HL-60/S4 treated with retinoic acid at 250 ng/mL for 4 days and 3 days (cell line): ENCODE results near the gene FAM124B.

Experiments used
- in situ Hi-C: fragments of 300-500 bp; cut with MboI; formaldehyde crosslinking; loops from 2 replicates; pipeline ENCODE4 v1.7.0; 2022; ENCODE audit warnings: low sequenced_read_pairs

The FAM124B gene

GRCh38 chr2:224401641-224402342, at the start of gene FAM124B:
Gene FAM124B (minus strand): TSS chr2:224402107. CDS start chr2:224401768, 339 bp downstream.
- in situ Hi-C loops, result no loop called here

DNA sequence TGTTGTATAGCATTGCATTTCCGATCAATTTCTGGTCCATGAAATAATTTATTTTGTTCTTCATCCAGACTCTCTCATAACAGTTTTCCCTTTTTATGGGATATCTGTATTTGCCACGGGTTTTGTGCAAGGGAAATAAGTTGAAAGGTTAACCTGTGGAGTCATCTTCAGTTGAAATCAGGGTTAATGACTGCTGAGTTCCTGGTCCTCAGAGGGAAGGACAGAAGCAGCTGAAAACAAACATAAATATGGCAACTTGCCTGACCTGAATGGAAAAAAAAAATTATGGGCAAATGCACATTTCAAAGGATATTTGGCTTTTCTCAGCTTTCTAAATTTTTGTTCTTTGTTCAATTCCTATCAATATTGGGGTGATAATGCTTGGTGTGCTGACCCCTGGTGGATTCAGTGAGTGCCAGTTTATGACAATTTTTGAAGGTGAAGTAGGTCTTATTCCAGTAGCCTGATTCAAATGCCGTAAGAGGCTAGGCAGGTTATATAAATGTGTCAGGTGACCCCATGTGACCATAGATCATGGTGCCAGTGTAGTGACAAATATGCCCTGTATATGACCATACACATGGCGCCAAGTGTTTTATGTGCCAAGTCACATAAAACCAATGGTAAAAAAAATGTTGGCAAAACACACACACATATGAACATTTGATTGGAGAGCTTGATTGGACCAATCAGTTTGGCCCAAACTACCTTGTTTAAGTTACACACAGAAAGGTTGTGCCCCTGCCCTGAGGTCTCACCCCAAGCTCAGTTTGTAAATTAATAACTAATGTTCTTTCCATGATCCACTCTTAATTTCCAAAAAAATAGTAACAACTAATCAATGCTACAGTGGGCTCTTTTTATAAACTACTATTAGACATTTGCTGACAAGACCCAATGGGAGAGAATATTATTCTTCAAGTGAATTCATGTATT, 47.6 kb upstream of the FAM124B start:
- in situ Hi-C loops, result loop anchor here (10.0 kb wide), 1 partner anchor 75 kb away; no protein-coding TSS in a partner anchor

DNA sequence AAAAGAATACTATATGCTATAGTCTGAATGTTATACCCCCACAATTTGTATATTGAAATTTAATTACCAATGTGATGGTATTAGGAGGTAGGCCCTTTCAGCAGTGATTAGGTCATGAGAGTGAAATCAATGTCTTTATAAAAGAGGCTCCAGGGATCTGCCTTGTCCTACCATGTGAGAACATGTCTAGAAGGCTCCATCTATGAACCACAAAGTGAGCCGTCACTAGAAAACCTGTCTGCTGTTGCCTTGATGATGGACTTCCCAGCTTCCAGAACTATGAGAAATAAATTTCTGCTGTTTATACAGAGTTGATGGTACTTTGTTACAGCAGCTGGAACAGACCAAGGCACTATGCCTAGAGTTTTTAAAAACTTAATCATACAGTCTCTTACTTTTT, 46.3 kb upstream of the FAM124B start:
- in situ Hi-C loops, result loop anchor here (10.0 kb wide), 1 partner anchor 73 kb away; no protein-coding TSS in a partner anchor

DNA sequence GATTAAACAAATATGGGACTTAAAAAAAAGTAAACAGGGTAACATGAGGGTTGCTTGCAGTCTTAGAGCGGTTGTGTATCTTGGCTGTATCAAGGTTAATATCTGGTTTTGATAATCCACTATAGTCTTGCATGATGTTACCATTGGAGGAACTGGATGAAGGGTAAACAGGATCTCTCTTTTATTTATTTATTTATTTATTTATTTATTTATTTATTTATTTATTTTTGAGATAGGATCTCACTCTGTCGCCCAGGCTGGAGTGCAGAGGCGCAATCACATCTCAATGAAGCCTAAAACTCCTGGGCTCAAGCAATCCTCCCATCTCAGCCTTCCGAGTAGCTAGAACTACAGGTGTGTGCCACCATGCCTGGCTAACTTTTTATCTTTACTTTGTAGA, 42.9 kb upstream of the FAM124B start:
- in situ Hi-C loops, result loop anchor here (10.0 kb wide), 1 partner anchor 70 kb away; no protein-coding TSS in a partner anchor

DNA sequence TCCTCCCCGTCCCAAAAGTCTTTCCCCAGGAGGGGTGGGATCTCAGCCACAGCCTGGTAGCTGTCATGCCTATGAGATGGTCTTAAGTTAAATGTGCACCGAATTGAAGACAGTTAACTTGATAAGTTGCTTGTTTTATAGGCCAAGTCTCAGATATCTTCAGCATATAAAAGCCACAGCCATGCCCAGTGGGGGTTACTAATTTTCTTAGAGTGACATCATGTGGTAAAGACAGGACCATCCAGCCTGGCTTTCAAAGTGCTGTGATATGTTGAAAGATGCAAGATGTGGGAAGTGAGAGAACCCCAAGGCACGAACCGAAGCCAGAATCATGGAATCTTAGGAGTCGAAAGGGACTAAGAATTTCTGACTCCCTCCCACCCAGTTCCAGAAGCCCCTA, 42.1 kb upstream of the FAM124B start:
- in situ Hi-C loops, result loop anchor here (10.0 kb wide), 1 partner anchor 69 kb away; no protein-coding TSS in a partner anchor

DNA sequence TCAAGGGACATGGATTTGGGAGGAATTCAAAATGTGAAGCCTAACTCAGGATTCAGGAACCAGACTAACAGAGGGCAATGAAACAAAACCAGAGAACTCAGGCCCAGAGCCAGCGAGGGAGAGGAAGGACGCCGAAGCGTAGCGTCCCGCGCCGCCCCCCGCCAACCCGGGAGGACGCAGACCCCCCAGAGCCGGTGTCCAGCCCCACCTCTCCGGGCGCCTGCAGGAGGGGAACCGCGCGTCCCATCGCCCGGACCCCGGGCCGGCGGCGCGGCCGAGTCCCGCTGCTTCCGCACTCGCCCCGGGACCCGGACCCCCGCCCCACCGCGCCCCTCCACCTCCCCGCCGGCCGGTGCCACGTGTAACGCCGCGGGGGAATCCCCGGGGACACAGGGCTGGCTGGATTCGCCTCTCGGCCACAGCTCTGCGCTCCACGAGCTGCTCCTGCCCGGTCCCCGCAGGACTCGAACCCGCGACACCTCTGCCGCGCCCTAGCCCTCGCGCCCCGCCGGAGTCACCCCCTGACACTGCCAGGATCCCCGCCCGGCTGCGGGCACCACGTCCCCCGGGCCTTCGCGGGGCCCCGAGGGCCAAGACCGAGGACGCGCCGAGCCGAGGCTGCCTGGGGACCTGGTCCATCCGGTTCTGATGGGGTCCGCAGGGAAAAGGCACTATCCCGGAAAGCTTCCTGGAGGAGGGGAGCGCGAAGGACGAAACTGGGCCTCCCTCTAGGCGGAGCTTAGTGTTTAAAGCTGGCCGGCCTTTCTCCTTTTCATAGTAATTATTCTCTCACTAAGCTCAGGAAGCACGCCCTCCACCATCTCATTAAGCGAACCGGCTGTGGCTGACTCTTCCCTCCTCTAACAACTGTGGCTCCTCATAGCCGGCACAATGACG, 40.4 kb upstream of the FAM124B start:
- in situ Hi-C loops, result loop anchor here (10.0 kb wide), 1 partner anchor 68 kb away; no protein-coding TSS in a partner anchor

DNA sequence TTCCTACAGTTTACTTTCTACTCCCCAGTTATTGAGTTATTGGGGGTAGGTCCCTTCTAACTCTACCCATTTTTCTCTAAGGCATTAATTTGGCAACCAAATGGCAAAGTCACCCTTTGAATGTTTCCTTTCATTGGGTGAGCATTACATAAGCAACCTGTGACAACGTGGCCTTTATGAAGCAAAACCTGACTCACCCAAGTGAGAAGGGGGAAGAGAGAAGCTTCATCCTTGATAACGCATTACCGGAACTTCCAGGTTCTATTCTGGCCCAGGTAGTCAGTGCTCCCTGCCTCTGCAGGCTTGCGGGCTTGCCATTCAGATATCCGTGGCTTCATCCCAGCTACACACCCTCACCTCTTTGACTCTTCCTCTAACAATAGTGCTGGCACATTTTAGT, 39.1 kb upstream of the FAM124B start:
- in situ Hi-C loops, result loop anchor here (10.0 kb wide), 1 partner anchor 66 kb away; no protein-coding TSS in a partner anchor

DNA sequence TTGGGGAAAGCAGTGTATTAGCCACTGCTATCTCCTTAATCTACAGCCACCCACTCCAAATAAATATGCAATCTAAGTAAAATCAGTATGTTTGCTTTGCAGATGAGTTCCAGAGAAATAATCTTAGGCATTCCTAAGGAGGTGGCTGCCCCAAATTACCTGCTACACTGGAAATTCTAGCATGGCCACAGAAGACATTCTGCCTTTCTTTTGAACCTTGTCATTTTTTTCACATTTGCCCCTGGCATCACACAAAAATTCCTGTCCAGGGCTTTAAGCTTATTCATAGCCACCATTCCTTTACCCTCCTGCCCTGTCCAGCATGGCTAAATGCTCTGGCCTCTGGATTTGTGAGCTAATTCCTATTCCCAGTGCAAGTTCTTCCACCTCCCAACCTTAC, 36.8 kb upstream of the FAM124B start:
- in situ Hi-C loops, result no loop called here

GRCh38 chr2:224436634-224437033, 34.7 kb upstream of the FAM124B start:
- in situ Hi-C loops, result no loop called here

GRCh38 chr2:224434618-224435017, 32.7 kb upstream of the FAM124B start:
- in situ Hi-C loops, result no loop called here

DNA sequence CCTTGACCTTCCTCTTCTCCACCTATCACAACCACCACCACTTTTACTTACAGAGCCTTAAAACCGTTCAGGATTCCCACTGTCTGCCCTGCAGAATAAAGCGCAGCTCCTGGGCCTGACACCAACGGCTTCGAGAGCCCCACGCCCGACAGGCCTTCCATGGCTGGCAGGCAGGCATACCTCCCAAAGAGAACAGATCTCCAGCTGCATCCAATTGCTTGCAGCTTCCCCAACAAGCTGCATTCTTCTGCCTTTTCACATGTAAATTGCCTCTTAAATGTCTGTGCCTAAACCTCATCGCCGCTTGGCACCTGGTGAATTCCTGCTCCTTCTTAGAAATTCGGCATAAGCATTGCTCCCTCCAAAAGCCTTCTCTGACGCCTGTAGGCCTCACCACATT, 31.5 kb upstream of the FAM124B start:
- in situ Hi-C loops, result no loop called here

DNA sequence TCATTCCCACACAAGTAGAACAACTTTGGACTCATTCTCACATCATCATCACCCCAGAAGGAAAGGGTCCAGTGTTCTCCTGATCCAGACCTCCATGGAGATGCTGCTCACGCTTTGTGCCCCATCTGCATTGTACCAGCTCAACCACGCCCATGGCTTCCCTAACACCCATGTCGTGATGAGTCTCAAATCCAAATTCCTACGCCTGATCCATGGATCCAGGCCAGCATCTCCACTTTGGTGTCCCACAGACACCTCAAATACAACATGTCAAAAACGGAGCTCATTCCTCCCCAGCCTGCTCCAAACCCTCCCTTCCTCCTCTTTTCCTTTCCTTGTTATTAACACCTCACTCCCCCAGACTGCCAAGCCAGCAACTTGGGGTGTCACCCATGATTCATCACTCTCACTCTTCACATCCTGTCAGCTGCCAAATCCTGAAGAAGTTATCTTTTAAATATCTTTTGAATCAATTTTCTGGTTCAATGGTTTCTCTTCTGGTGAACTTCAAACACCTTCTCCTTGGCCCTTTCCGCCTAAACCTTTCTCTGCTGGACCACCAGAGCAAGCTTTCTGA, 30.2 kb upstream of the FAM124B start:
- in situ Hi-C loops, result no loop called here

DNA sequence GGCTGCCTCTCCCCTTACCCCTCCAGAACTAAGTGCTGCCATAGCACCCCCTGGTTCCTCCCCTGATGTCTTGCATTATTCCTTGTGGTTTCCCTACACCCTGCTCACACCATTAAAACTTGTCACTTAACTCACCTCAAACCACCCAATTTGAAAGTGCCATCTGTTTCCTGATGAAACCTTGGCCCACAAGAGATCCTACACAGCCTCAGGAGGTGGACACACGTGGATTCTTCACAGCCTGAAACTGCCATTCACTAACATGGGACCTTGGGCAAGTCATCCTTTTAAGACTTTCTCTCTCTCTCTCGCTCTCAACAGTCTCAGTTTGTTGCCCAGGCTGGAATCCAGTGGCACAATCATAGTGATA, 27.5 kb upstream of the FAM124B start:
- in situ Hi-C loops, result no loop called here

GRCh38 chr2:224428787-224429440, 27.0 kb upstream of the FAM124B start:
- in situ Hi-C loops, result no loop called here

- in situ Hi-C loops, result no loop called here
Observed at GRCh38 chr2:224427471-224427870, 25.6 kb upstream of the FAM124B start.

GRCh38 chr2:224426656-224427055, 24.7 kb upstream of the FAM124B start:
- in situ Hi-C loops, result no loop called here

GRCh38 chr2:224421065-224421464, 19.2 kb upstream of the FAM124B start:
- in situ Hi-C loops, result no loop called here

- in situ Hi-C loops, result no loop called here
Observed at GRCh38 chr2:224417947-224418346, 16.0 kb upstream of the FAM124B start.

- in situ Hi-C loops, result no loop called here
Observed at GRCh38 chr2:224417361-224417729, 15.4 kb upstream of the FAM124B start.
